K562 treated with DMSO at 1 percent for 12 hours (cell line): ENCODE data around the gene OR51S1. TPM values are rescaled to one million over a fixed set of nuclear protein-coding genes. Genes with fewer than 3 reads are reported as not detected.

Source experiments
- total RNA-seq: library from RNA; unstranded; fragments of 300-600 nt; gene quantifications from 2 replicates; pipeline ENCODE4 v1.2.3, GENCODE V29; 2022; ENCODE audit not compliant: insufficient read depth

OR51S1 gene, protein sequence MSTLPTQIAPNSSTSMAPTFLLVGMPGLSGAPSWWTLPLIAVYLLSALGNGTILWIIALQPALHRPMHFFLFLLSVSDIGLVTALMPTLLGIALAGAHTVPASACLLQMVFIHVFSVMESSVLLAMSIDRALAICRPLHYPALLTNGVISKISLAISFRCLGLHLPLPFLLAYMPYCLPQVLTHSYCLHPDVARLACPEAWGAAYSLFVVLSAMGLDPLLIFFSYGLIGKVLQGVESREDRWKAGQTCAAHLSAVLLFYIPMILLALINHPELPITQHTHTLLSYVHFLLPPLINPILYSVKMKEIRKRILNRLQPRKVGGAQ
- not detected in 2 replicates for total RNA-seq

DNA sequence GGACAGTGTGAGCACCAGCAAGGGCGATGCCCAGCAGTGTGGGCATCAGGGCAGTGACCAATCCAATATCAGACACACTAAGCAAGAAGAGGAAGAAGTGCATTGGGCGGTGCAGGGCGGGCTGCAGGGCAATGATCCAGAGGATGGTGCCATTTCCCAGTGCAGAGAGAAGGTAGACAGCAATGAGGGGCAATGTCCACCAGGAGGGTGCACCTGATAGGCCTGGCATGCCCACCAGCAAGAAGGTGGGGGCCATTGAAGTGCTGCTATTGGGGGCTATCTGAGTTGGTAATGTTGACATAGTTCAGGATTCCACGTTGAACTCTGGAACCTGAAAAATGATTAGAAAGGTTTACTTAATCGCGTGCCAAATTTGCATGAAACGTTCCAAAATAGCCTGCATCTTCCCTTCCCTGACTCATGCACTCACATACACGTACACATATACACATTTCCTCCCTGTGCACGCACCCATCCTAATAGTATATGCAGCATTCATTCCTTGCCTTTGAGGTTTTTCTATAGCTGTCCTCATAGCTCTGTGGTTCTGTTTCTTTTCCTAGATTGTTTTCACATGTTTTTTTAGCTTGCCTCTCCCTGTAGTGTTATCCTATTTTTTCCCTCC is at the start of gene OR51S1:
Gene OR51S1, minus strand, starts transcription at position 301 of the 625 bp plus-strand sequence. Its CDS starts 0 bp downstream, at position 301.

DNA sequence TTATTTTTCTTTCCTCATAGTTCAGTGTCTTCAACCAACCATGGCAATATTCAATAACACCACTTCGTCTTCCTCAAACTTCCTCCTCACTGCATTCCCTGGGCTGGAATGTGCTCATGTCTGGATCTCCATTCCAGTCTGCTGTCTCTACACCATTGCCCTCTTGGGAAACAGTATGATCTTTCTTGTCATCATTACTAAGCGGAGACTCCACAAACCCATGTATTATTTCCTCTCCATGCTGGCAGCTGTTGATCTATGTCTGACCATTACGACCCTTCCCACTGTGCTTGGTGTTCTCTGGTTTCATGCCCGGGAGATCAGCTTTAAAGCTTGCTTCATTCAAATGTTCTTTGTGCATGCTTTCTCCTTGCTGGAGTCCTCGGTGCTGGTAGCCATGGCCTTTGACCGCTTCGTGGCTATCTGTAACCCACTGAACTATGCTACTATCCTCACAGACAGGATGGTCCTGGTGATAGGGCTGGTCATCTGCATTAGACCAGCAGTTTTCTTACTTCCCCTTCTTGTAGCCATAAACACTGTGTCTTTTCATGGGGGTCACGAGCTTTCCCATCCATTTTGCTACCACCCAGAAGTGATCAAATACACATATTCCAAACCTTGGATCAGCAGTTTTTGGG is 33.0 kb upstream of the OR51S1 start, which contains the start of gene OR51T1:
Gene OR51T1, plus strand, starts transcription at position 41 of the 641 bp plus-strand sequence. Its CDS starts 0 bp downstream, at position 41.

DNA sequence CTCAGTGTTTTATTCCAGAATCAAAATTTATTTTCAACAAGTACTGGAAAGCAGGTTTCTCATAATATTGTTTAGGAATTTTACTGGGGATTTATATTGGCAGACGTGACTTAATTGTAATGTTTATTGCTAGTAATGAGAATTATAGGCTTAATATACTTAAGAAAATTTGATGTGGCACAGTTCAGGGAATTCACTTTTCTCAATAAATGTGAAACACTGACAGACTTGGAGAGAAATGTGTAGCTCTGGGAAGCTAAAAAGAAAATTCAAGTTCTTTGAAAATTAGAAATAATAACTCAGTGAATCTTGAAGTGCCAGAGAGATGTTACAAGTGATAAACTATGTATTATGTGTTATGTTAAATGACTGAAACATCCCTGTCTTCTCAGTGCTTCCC is 28.0 kb downstream of the OR51S1 start, which contains the start of gene OR51F2:
Gene OR51F2, plus strand, starts transcription at position 301 of the 400 bp plus-strand sequence. CDS start 101 bp downstream, outside the sequence.

DNA sequence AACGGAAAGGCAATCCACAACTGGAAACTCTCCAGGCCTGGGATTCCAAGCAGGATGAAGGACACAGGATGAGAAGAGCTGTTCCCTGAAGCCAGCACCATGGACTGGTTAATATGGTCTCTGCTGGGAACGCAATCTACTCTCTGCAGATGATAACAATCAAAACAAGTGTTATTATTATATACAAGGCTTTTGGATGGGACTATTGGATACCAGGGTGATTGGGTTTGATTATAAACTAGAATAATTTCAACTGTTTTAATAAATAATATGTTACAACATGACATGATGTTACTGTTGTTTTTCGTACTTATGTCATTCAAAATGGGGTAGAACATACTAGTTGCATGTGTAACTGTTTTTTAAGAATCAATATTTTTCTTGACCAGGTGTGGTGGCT is 44.7 kb downstream of the OR51S1 start, which contains the start of gene OR52R1:
Gene OR52R1, minus strand, starts transcription at position 101 of the 400 bp plus-strand sequence. Its CDS starts 0 bp downstream, at position 101.

Other genes starting within 250 kb of the OR51S1 start
- 6.3 and 16.5 TPM in 2 replicates for gene TRIM68, start 241.0 kb downstream of the OR51S1 start, total RNA-seq
- not detected in 2 replicates for gene OR51D1, start 211.7 kb downstream of the OR51S1 start, total RNA-seq
- not detected in 2 replicates for gene OR51E1, start 205.2 kb downstream of the OR51S1 start, total RNA-seq
- not detected in 2 replicates for gene OR51E2, start 151.4 kb downstream of the OR51S1 start, total RNA-seq
- not detected in 2 replicates for gene MMP26, start 144.4 kb downstream of the OR51S1 start, total RNA-seq
- not detected in 2 replicates for gene OR51F1, start 79.3 kb downstream of the OR51S1 start, total RNA-seq
- not detected in 2 replicates for gene OR52R1, start 44.8 kb downstream of the OR51S1 start, total RNA-seq
- gene OR51F2, start 27.9 kb downstream of the OR51S1 start, total RNA-seq, result not detected in 2 replicates
- not detected in 2 replicates for gene OR51T1, start 32.7 kb upstream of the OR51S1 start, total RNA-seq
- gene OR51A7, start 54.6 kb upstream of the OR51S1 start, total RNA-seq, result not detected in 2 replicates
- not detected in 2 replicates for gene OR51G2, start 70.1 kb upstream of the OR51S1 start, total RNA-seq
- gene OR51G1, start 75.1 kb upstream of the OR51S1 start, total RNA-seq, result not detected in 2 replicates
- not detected in 2 replicates for gene OR51A4, start 98.4 kb upstream of the OR51S1 start, total RNA-seq
- not detected in 2 replicates for gene OR51A2, start 106.5 kb upstream of the OR51S1 start, total RNA-seq
- not detected in 2 replicates for gene OR51L1, start 145.6 kb upstream of the OR51S1 start, total RNA-seq
- not detected in 2 replicates for gene OR52J3, start 197.3 kb upstream of the OR51S1 start, total RNA-seq
- not detected in 2 replicates for gene OR52E2, start 210.4 kb upstream of the OR51S1 start, total RNA-seq
- gene OR52E1, start 220.4 kb upstream of the OR51S1 start, total RNA-seq, result not detected in 2 replicates